Transverse colon (tissue), 4 donors: ENCODE results near the gene VRTN. TPM values are rescaled to one million over a fixed set of nuclear protein-coding genes. Genes with fewer than 3 reads are reported as not detected.

Source experiments
- DNase-seq: peaks from one replicate; pipeline ENCODE4 v3.0.0-alpha.2; 2019
- H3K27ac ChIP-seq, 4 donors: fragments of 200-600 bp; sonication (generic); 2 replicates each; pipeline ENCODE4 v1.5.1; 2016 to 2018; ENCODE audit warnings: inconsistent platforms in 4 of 4
- H3K27me3 ChIP-seq: fragments of 200-600 bp; sonication (generic); 2 replicates; pipeline ENCODE4 v1.5.1; 2017; ENCODE audit warnings: inconsistent platforms
- H3K36me3 ChIP-seq, 4 donors: fragments of 200-600 bp; sonication (generic); 2 replicates each; pipeline ENCODE4 v1.5.1; 2017 to 2019; ENCODE audit warnings: inconsistent platforms in 4 of 4
- H3K4me1 ChIP-seq, 4 donors: fragments of 200-600 bp; sonication (generic); 2 replicates each; pipeline ENCODE4 v1.5.1; 2017 to 2020; ENCODE audit warnings: inconsistent platforms in 4 of 4
- H3K4me3 ChIP-seq, 4 donors: fragments of 200-600 bp; sonication (generic); 1 replicate in 1 of 4; 2 replicates in 3 of 4; pipeline versions ENCODE4 v1.5.1 to v1.6.1; 2017 to 2019; ENCODE audit warnings: inconsistent platforms in 4 of 4
- H3K9me3 ChIP-seq, 2 donors: fragments of 200-600 bp; sonication (generic); 2 replicates each; pipeline ENCODE4 v1.5.1; 2017 to 2019; ENCODE audit warnings: inconsistent platforms in 2 of 2
- EP300 ChIP-seq: sonication (generic); formaldehyde crosslinking; IDR thresholded peaks from one replicate; pipeline ENCODE4 v1.6.1; 2017; ENCODE audit warnings: antibody characterized with exemption, low read depth
- POLR2A ChIP-seq: fragments of 450-650 bp; IDR thresholded peaks from one replicate; pipeline ENCODE4 v1.6.1; 2016; ENCODE audit warnings: antibody characterized with exemption, mild to moderate bottlenecking, moderate library complexity
- POLR2AphosphoS5 ChIP-seq, 3 donors: sonication (generic); formaldehyde crosslinking; IDR thresholded peaks; one replicate each; pipeline ENCODE4 v1.6.1; 2016; ENCODE audit warnings: antibody characterized with exemption in 3 of 3
- WGBS, 2 donors: methylation state at CpG; one replicate each; pipeline ENCODE4 v1.1.5; 2018; ENCODE audit warnings: low coverage in 1 of 2; 5-methylcytosine and 5-hydroxymethylcytosine counted together
- in situ Hi-C, 4 donors: fragments of 200-750 bp; cut with MboI; loops; one replicate each; pipeline versions ENCODE4 v1.15.0 to v1.15.1; 2017; ENCODE audit warnings: low sequenced_read_pairs in 3 of 4, low pct_ligation_motif_present in 1 of 4, low pct_unique_long_range_greater_than_20kb in 1 of 4
- intact Hi-C: fragments of 100-400 bp; cut with DNase I; formaldehyde crosslinking; loops from one replicate; pipeline ENCODE4 v1.15.1; 2023; ENCODE audit warnings: low total_unique reads
- total RNA-seq, 4 donors: library from RNA; depleted of rRNA; stranded (reverse); fragments of >200 nt; gene quantifications; one replicate each; pipeline ENCODE4 v1.1.0, GENCODE V29; 2016
- TF ChIP-seq, protein P1 (sequence below), 5 experiments: fragments of 200-600 bp in 3 of 5; fragments of 450-650 bp in 2 of 5; sonication (generic) in 3 of 5; IDR thresholded peaks; 1 replicate in 2 of 5; 2 replicates in 3 of 5; pipeline ENCODE4 v1.5.1; 2016 to 2017; ENCODE audit warnings: antibody characterized with exemption in 5 of 5, inconsistent platforms in 3 of 5, mild to moderate bottlenecking in 2 of 5, moderate library complexity in 1 of 5

The VRTN gene
- total RNA-seq, 4 donors from 2014 or later = not detected

DNA sequence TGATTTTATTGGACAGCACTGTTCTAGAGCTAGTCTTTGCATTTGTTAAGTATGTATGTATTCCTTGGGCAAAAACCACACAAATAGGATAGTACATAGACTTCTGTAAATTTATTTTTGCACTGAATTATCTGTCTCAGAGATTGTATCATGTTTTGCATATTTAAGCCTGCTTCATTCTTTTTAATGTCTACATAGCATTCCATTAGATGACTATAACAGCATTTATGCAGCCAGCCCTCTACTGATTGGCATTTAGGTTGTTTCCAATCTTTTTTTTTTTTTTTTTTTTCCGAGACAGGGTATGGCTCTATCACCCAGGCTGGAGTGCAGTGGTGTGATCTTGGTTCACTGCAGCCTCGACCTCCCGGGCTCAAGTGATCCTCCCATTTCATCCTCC, 43.2 kb downstream of the VRTN start:
- Histone ChIP-seq H3K9me3 (no peaks in the 10 kb centered on the region), H3K36me3 (no peaks in the 10 kb centered on the region), H3K27me3 (peaks cover 30% of the 10 kb centered on the region), H3K27ac (no peak overlapping the region), H3K4me3 (no peak overlapping the region), H3K4me1 (no peaks in the 10 kb centered on the region)
- intact Hi-C loops = no loop called here
- 90% methylated on average over 3 of the region's 3 CpGs; no CpG with 5 or more reads in 1 of the 2 donors for WGBS, 2 donors
- no peak for DNase-seq
- no peak for TF ChIP-seq EP300
- no peak for TF ChIP-seq POLR2AphosphoS5 (IDR thresholded peaks at IDR 0.05)
- TF ChIP-seq POLR2A = no peak
- TF ChIP-seq, protein P1, sequence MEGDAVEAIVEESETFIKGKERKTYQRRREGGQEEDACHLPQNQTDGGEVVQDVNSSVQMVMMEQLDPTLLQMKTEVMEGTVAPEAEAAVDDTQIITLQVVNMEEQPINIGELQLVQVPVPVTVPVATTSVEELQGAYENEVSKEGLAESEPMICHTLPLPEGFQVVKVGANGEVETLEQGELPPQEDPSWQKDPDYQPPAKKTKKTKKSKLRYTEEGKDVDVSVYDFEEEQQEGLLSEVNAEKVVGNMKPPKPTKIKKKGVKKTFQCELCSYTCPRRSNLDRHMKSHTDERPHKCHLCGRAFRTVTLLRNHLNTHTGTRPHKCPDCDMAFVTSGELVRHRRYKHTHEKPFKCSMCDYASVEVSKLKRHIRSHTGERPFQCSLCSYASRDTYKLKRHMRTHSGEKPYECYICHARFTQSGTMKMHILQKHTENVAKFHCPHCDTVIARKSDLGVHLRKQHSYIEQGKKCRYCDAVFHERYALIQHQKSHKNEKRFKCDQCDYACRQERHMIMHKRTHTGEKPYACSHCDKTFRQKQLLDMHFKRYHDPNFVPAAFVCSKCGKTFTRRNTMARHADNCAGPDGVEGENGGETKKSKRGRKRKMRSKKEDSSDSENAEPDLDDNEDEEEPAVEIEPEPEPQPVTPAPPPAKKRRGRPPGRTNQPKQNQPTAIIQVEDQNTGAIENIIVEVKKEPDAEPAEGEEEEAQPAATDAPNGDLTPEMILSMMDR (IDR thresholded peaks at IDR 0.05) = no peak
- in situ Hi-C loops = no loop called here

- TF ChIP-seq, protein P1 (IDR thresholded peaks at IDR 0.05) = no peak
- TF ChIP-seq EP300 (no peak), POLR2AphosphoS5 (IDR thresholded peaks at IDR 0.05) (no peak), POLR2A (no peak)
- H3K27ac ChIP-seq = no peak overlapping the region
- intact Hi-C loops = no loop called here
- H3K4me3 ChIP-seq = no peak overlapping the region
- 71% methylated on average over 6 to 16 of the region's 16 CpGs for WGBS, 2 donors
- no peaks in the 10 kb centered on the region for H3K4me1 ChIP-seq
- in situ Hi-C loops = no loop called here
- no peak for DNase-seq
- H3K36me3 ChIP-seq = no peaks in the 10 kb centered on the region
- H3K27me3 ChIP-seq = peaks cover 27% of the 10 kb centered on the region
- no peaks in the 10 kb centered on the region for H3K9me3 ChIP-seq
Measured at GRCh38 chr14:74392616-74393570, 44.6 kb downstream of the VRTN start.

GRCh38 chr14:74394549-74394948, 46.3 kb downstream of the VRTN start:
- Histone ChIP-seq H3K9me3 (no peaks in the 10 kb centered on the region), H3K27ac (no peak overlapping the region), H3K27me3 (peaks cover 30% of the 10 kb centered on the region), H3K4me1 (no peaks in the 10 kb centered on the region), H3K4me3 (no peak overlapping the region), H3K36me3 (no peaks in the 10 kb centered on the region)
- WGBS, 2 donors = 60 to 67% methylated on average over 1 to 2 of the region's 2 CpGs
- DNase-seq = no peak
- intact Hi-C loops (no loop called here), in situ Hi-C loops (no loop called here)
- TF ChIP-seq POLR2AphosphoS5 (IDR thresholded peaks at IDR 0.05) (no peak), POLR2A (no peak), EP300 (no peak)
- TF ChIP-seq, protein P1 (IDR thresholded peaks at IDR 0.05) = no peak

DNA sequence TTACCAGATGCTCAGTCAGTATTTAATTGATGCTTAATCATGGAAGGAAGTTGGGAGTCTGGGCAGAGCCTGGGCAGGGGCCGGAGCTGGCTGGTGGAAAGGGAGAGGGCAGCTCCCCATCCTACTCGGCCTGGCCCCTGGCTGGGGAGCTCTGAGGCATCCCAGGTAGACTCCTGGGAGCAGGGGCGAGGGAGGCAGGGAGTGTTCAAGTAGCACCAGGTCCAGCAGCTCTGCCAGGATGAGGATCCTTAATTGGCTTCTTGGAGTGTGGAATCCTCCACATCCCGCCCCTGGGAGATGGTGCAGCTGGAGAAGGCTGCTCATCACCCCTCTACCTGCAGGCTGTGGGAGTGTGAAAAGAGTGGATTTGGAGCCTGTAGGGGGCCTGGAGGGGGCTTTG, 46.8 kb downstream of the VRTN start:
- Histone ChIP-seq H3K27me3 (peaks cover 35% of the 10 kb centered on the region), H3K4me3 (no peak overlapping the region), H3K36me3 (no peaks in the 10 kb centered on the region), H3K9me3 (no peaks in the 10 kb centered on the region), H3K27ac (no peak overlapping the region), H3K4me1 (no peaks in the 10 kb centered on the region)
- in situ Hi-C loops = no loop called here
- DNase-seq = no peak
- intact Hi-C loops = no loop called here
- TF ChIP-seq, protein P1 (IDR thresholded peaks at IDR 0.05) = no peak
- TF ChIP-seq POLR2A = no peak
- WGBS, 2 donors = 59% methylated on average over 4 of the region's 4 CpGs; no CpG with 5 or more reads in 1 of the 2 donors
